GM10248 (cell line): ENCODE results near the gene MX1.

Experiments
- CTCF ChIA-PET: fragments of 300-600 bp; sonication (Branson Sonifier 250); formaldehyde crosslinking; extraction: SDS; loops from one replicate; lab custom pipeline; 2021; ENCODE audit warnings: antibody characterized with exemption; lab: Yijun Ruan, JAX
- POLR2A ChIA-PET: fragments of 350-650 bp; sonication (Branson Sonifier 250); formaldehyde crosslinking; extraction: SDS; loops from one replicate; lab custom pipeline; 2020; ENCODE audit warnings: antibody characterized with exemption; lab: Yijun Ruan, JAX
- DNase-seq: peaks from one replicate; pipeline ENCODE4 v3.0.0; 2012; ENCODE audit errors: extremely low spot score
- CTCF ChIP-seq: IDR thresholded peaks from 2 replicates; pipeline ENCODE4 v1.5.1; 2012; ENCODE audit warnings: mild to moderate bottlenecking, low read depth; ENCODE audit errors: extremely low read depth, missing control alignments, control extremely low read depth

The MX1 gene

GRCh38 chr21:41398251-41398650 lies 27.8 kb upstream of the MX1 start:
- DNase-seq = no peak
- TF ChIP-seq CTCF = no peak
- ChIA-PET POLR2A (no interaction called here), CTCF (no interaction called here)

- no peak for TF ChIP-seq CTCF
- ChIA-PET CTCF (no interaction called here), POLR2A (no interaction called here)
- no peak for DNase-seq
Measured at GRCh38 chr21:41398831-41399230, 27.2 kb upstream of the MX1 start.

DNA sequence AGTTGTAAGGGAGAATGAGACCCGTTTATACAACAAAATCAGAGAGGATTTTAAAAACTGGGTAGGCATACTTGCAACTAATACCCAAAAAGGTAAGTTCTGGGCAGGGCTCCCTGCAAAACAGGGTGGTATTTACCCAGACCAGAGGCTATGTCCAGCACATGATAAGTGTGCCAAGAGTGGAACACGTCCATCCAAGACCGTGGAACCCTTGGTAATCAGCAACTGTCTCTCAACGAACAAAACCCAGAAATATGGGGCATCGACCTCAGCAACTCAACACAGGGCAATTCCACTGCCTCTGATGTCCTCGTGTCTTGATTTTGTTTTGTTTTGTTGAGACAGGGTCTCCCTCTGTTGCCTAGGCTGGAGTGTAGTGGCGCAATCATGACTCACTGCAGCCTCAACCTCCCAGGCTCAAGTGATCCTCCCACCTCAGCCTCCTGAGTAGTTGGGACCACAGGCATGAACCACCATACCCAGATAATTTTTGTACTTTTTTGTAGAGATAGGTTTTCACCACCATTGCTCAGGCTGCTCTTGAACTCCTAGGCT lies 26.7 kb upstream of the MX1 start:
- DNase-seq = no peak
- POLR2A ChIA-PET = no interaction called here
- TF ChIP-seq CTCF = no peak
- CTCF ChIA-PET = interaction anchor here (3.3 kb wide), 1 partner anchor 117 kb away, joined by 12 read pairs; no protein-coding TSS in a partner anchor

- no peak for DNase-seq
- no peak for TF ChIP-seq CTCF
- ChIA-PET CTCF (interaction anchor here (0.9 to 3.3 kb wide), 3 partner anchors 9 to 120 kb away, joined by 4 to 12 read pairs (median 5); no protein-coding TSS in a partner anchor), POLR2A (no interaction called here)
Measured at GRCh38 chr21:41402231-41402630, 23.8 kb upstream of the MX1 start.

DNA sequence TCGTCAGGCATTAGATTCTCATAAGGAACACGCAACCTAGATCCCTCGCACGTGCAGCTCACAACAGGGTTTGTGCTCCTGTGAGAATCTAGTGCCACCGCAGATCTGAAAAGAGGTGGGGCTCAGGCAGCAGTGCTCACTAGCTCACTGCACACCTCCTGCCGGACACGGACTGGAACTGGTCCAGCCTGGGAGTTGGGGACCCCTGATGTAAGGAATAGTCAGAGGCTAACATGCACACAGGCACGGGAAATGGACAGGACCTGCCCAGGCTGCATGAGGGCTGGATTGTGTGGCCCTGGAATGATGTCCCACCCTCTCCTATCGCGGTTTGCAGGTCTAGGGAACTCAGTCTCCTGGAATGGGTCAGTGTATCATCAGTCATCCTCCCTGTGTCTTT lies 23.2 kb upstream of the MX1 start:
- CTCF ChIA-PET = interaction anchor here (1.3 to 3.3 kb wide), 2 partner anchors 9 to 120 kb away, joined by 5 to 12 read pairs; no protein-coding TSS in a partner anchor

DNA sequence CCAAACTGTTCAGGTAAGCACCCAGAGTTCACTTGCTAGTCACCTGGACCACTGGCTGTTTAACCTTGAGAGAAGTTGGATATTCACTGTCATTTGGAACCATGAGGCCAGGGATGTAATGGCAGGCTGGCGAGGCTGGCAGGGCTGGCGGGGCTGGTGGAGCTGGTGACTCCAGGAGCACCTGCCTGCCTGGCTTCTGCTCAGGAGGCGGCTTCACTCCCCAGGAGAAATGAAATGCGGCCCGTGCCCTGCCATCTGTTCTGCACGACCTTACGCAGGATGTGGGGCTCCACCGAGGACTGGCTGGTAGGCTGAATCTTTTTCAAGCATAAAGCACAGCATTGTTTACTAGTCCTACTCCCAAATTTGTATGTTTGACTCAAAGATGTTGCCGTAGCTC lies 22.7 kb upstream of the MX1 start:
- TF ChIP-seq CTCF = no peak
- ChIA-PET POLR2A (no interaction called here), CTCF (interaction anchor here (1.3 kb wide), 1 partner anchor 8 kb away, joined by 5 read pairs; no protein-coding TSS in a partner anchor)
- DNase-seq = no peak

More for the DNA sequence above, 23.2 kb upstream of the MX1 start:
- POLR2A ChIA-PET = no interaction called here
- DNase-seq = no peak
- TF ChIP-seq CTCF = no peak
